ENCODE measurements around the gene SPACA7. TPM values are rescaled to one million over a fixed set of nuclear protein-coding genes. Genes with fewer than 3 reads are reported as not detected.
A peak's percentile ranks its signal among the peaks of the same experiment; 100 is the strongest.

Gene SPACA7
- total RNA-seq, 2 donors from 2014 or later: not detected

GRCh38 chr13:112457081-112457480, 80.9 kb downstream of the SPACA7 start:
- Mint-ChIP-seq H3K9me3 (peaks cover 7 to 22% of the 10 kb centered on the region in 2 donors), H3K36me3 (peaks cover 3 to 15% of the 10 kb centered on the region in 2 donors), H3K27ac (no peak overlapping the region)
- ATAC-seq (no peak), DNase-seq (ENCODE audit: low spot score in 2 of 2) (peak in 1 of 2 donors; percentile 30)

- Mint-ChIP-seq H3K27ac (no peak overlapping the region), H3K36me3 (peaks cover 7 to 19% of the 10 kb centered on the region in 2 donors), H3K9me3 (peaks cover 11 to 26% of the 10 kb centered on the region in 2 donors)
- peak in 1 of 2 donors; percentile 13 for DNase-seq (ENCODE audit: low spot score in 2 of 2)
- no peak for ATAC-seq
Observed at GRCh38 chr13:112457485-112457884, 81.3 kb downstream of the SPACA7 start.

GRCh38 chr13:112462408-112462807, 86.3 kb downstream of the SPACA7 start:
- peaks cover 13 to 22% of the 10 kb centered on the region in 2 donors for H3K9me3 Mint-ChIP-seq
- ATAC-seq (no peak), DNase-seq (ENCODE audit: low spot score in 2 of 2) (no peak)
- H3K27ac Mint-ChIP-seq: no peak overlapping the region
- peaks cover 9 to 19% of the 10 kb centered on the region in 2 donors for H3K36me3 Mint-ChIP-seq

GRCh38 chr13:112464720-112465119, 88.6 kb downstream of the SPACA7 start:
- peak in 1 of 2 donors; percentile 13 for DNase-seq (ENCODE audit: low spot score in 2 of 2)

GRCh38 chr13:112465251-112466131, 89.3 kb downstream of the SPACA7 start:
- ATAC-seq (no peak), DNase-seq (ENCODE audit: low spot score in 2 of 2) (peak in 1 of 2 donors; percentile 28)
- Mint-ChIP-seq H3K36me3 (peaks cover 9 to 15% of the 10 kb centered on the region in 2 donors), H3K9me3 (peaks cover 9% of the 10 kb centered on the region in 2 donors), H3K27ac (no peak overlapping the region)

More at GRCh38 chr13:112464720-112465119, 88.6 kb downstream of the SPACA7 start:
- Mint-ChIP-seq H3K9me3 (peaks cover 9 to 14% of the 10 kb centered on the region in 2 donors), H3K36me3 (peaks cover 9 to 17% of the 10 kb centered on the region in 2 donors), H3K27ac (no peak overlapping the region)
- ATAC-seq: no peak

GRCh38 chr13:112466132-112467058, 90.2 kb downstream of the SPACA7 start:
- H3K27ac Mint-ChIP-seq: no peak overlapping the region
- peaks cover 9% of the 10 kb centered on the region in 2 donors for H3K9me3 Mint-ChIP-seq
- peak in 1 of 2 donors; percentile 18 for ATAC-seq
- DNase-seq (ENCODE audit: low spot score in 2 of 2): peak in 1 of 2 donors; percentile 21
- H3K36me3 Mint-ChIP-seq: peaks cover 9 to 17% of the 10 kb centered on the region in 2 donors

GRCh38 chr13:112467236-112467635, 91.1 kb downstream of the SPACA7 start:
- Mint-ChIP-seq H3K27ac (no peak overlapping the region), H3K36me3 (peaks cover 7 to 13% of the 10 kb centered on the region in 2 donors), H3K9me3 (peaks cover 5 to 8% of the 10 kb centered on the region in 2 donors)
- peak in 1 of 2 donors; percentile 21 for DNase-seq (ENCODE audit: low spot score in 2 of 2)
- ATAC-seq: no peak

- ATAC-seq (no peak), DNase-seq (ENCODE audit: low spot score in 2 of 2) (peak in 1 of 2 donors; percentile 9)
- no peak overlapping the region for H3K27ac Mint-ChIP-seq
- H3K36me3 Mint-ChIP-seq: peaks cover 7 to 16% of the 10 kb centered on the region in 2 donors
- H3K9me3 Mint-ChIP-seq: peaks cover 5 to 8% of the 10 kb centered on the region in 2 donors
Observed at GRCh38 chr13:112468069-112468468, 91.9 kb downstream of the SPACA7 start.

GRCh38 chr13:112469071-112469745, 93.1 kb downstream of the SPACA7 start:
- no peak overlapping the region for H3K27ac Mint-ChIP-seq
- H3K9me3 Mint-ChIP-seq: peaks cover 5 to 8% of the 10 kb centered on the region in 2 donors
- H3K36me3 Mint-ChIP-seq: peaks cover 7 to 16% of the 10 kb centered on the region in 2 donors
- peak in 1 of 2 donors; percentile 33 for DNase-seq (ENCODE audit: low spot score in 2 of 2)
- no peak for ATAC-seq

- DNase-seq (ENCODE audit: low spot score in 2 of 2) (no peak), ATAC-seq (no peak)
- H3K27ac Mint-ChIP-seq: no peak overlapping the region
- peaks cover 5 to 8% of the 10 kb centered on the region in 2 donors for H3K9me3 Mint-ChIP-seq
- H3K36me3 Mint-ChIP-seq: peaks cover 7 to 16% of the 10 kb centered on the region in 2 donors
Observed at GRCh38 chr13:112473818-112474217, 97.7 kb downstream of the SPACA7 start.

- ATAC-seq (no peak), DNase-seq (ENCODE audit: low spot score in 2 of 2) (no peak)
- no peak overlapping the region for H3K27ac Mint-ChIP-seq
- H3K36me3 Mint-ChIP-seq: peaks cover 7 to 16% of the 10 kb centered on the region in 2 donors
- H3K9me3 Mint-ChIP-seq: peaks cover 5 to 8% of the 10 kb centered on the region in 2 donors
Observed at GRCh38 chr13:112474869-112475268, 98.7 kb downstream of the SPACA7 start.

GRCh38 chr13:112475889-112476288, 99.7 kb downstream of the SPACA7 start:
- DNase-seq (ENCODE audit: low spot score in 2 of 2): no peak
- no peak overlapping the region for H3K27ac Mint-ChIP-seq
- ATAC-seq: no peak
- peaks cover 5 to 8% of the 10 kb centered on the region in 2 donors for H3K9me3 Mint-ChIP-seq
- H3K36me3 Mint-ChIP-seq: peaks cover 7 to 15% of the 10 kb centered on the region in 2 donors

GRCh38 chr13:112477070-112477619, 101.0 kb downstream of the SPACA7 start:
- peaks cover 6 to 10% of the 10 kb centered on the region in 2 donors for H3K9me3 Mint-ChIP-seq
- no peak overlapping the region for H3K27ac Mint-ChIP-seq
- peaks cover 5 to 12% of the 10 kb centered on the region in 2 donors for H3K36me3 Mint-ChIP-seq
- DNase-seq (ENCODE audit: low spot score in 2 of 2) (no peak), ATAC-seq (no peak)

- DNase-seq (ENCODE audit: low spot score in 2 of 2): no peak
- peaks cover 0 to 7% of the 10 kb centered on the region in 2 donors for H3K9me3 Mint-ChIP-seq
- ATAC-seq: no peak
- no peak overlapping the region for H3K27ac Mint-ChIP-seq
- H3K36me3 Mint-ChIP-seq: peaks cover 0 to 5% of the 10 kb centered on the region in 2 donors
Observed at GRCh38 chr13:112479389-112479788, 103.2 kb downstream of the SPACA7 start.

GRCh38 chr13:112481458-112481857, 105.3 kb downstream of the SPACA7 start:
- H3K36me3 Mint-ChIP-seq: peaks cover 8 to 13% of the 10 kb centered on the region in 2 donors
- peak in 1 of 2 donors; percentile 72 for ATAC-seq
- H3K9me3 Mint-ChIP-seq: peaks cover 0 to 7% of the 10 kb centered on the region in 2 donors
- H3K27ac Mint-ChIP-seq: no peak overlapping the region
- no peak for DNase-seq (ENCODE audit: low spot score in 2 of 2)

GRCh38 chr13:112483299-112483698, 107.1 kb downstream of the SPACA7 start:
- Mint-ChIP-seq H3K36me3 (peaks cover 14 to 23% of the 10 kb centered on the region in 2 donors), H3K9me3 (peaks cover 0 to 7% of the 10 kb centered on the region in 2 donors), H3K27ac (no peak overlapping the region)
- no peak for DNase-seq (ENCODE audit: low spot score in 2 of 2)
- peak in 1 of 2 donors; percentile 9 for ATAC-seq
